Measurements from ENCODE around the gene DDX55.

DNA sequence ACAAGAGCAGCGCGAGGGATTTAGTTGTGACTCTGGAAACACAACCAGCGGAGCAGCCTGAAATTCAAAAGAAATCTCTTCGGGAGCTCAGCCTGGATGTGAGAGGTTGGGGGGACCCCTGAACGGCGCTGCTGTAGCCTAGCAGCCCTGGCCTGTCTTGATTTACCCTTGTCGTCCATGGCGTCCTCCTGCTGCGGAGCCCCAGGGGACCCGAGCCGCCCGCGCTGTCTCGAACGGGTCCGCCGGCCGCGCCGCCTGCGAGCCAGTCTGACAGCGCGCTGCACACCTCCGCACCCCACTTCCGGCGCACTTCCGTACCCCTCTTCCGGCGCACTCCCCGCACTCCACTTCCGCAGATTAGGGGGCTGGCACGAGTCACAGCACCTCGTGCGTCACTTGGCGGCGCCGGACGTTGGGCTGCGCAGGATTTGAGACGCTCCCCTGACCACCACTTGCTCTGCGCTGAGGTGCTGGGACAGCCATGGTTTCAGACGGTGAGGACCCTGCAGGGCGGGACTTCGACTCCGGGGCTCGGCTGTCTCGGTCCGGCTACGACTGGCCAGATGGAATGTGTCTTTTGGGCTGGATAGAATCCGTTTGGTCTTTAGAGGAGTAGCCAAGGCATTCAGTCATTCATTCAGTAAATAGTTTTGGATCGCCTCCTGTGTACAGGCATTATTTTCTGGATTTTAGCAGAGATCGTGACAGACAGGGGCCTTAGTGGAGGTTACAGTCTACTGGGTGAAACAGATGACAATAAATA, 31.7 kb downstream of the DDX55 start, which contains the start of the genes EIF2B1 and GTF2H3:
- TF ChIP-seq TOX (CRISPR knock-in tag; IDR thresholded peaks at IDR 0.05; ENCODE audit: borderline replicate concordance) (no peak), ZFP30 (CRISPR knock-in tag; IDR thresholded peaks at IDR 0.05) (no peak), ZNF8 (CRISPR knock-in tag; IDR thresholded peaks at IDR 0.05) (no peak), PPARA (CRISPR knock-in tag; IDR thresholded peaks at IDR 0.05; ENCODE audit: borderline replicate concordance) (no peak), ARNTL (CRISPR knock-in tag; IDR thresholded peaks at IDR 0.05; ENCODE audit: borderline replicate concordance, low read depth) (no peak), TCF4 (CRISPR knock-in tag; IDR thresholded peaks at IDR 0.05; ENCODE audit: borderline replicate concordance) (no peak), RARB (CRISPR knock-in tag; IDR thresholded peaks at IDR 0.05) (no peak), ESRRG (CRISPR knock-in tag; IDR thresholded peaks at IDR 0.05) (no peak)
- TF ChIP-seq, protein P1, sequence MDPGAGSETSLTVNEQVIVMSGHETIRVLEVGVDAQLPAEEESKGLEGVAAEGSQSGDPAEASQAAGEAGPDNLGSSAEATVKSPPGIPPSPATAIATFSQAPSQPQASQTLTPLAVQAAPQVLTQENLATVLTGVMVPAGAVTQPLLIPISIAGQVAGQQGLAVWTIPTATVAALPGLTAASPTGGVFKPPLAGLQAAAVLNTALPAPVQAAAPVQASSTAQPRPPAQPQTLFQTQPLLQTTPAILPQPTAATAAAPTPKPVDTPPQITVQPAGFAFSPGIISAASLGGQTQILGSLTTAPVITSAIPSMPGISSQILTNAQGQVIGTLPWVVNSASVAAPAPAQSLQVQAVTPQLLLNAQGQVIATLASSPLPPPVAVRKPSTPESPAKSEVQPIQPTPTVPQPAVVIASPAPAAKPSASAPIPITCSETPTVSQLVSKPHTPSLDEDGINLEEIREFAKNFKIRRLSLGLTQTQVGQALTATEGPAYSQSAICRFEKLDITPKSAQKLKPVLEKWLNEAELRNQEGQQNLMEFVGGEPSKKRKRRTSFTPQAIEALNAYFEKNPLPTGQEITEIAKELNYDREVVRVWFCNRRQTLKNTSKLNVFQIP (CRISPR knock-in tag; IDR thresholded peaks at IDR 0.05; ENCODE audit: borderline replicate concordance, low read depth) = no peak
- TF ChIP-seq, protein P2, sequence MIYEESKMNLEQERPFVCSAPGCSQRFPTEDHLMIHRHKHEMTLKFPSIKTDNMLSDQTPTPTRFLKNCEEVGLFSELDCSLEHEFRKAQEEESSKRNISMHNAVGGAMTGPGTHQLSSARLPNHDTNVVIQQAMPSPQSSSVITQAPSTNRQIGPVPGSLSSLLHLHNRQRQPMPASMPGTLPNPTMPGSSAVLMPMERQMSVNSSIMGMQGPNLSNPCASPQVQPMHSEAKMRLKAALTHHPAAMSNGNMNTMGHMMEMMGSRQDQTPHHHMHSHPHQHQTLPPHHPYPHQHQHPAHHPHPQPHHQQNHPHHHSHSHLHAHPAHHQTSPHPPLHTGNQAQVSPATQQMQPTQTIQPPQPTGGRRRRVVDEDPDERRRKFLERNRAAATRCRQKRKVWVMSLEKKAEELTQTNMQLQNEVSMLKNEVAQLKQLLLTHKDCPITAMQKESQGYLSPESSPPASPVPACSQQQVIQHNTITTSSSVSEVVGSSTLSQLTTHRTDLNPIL (CRISPR knock-in tag; IDR thresholded peaks at IDR 0.05; ENCODE audit: low read depth) = no peak
- TF ChIP-seq, protein P3, sequence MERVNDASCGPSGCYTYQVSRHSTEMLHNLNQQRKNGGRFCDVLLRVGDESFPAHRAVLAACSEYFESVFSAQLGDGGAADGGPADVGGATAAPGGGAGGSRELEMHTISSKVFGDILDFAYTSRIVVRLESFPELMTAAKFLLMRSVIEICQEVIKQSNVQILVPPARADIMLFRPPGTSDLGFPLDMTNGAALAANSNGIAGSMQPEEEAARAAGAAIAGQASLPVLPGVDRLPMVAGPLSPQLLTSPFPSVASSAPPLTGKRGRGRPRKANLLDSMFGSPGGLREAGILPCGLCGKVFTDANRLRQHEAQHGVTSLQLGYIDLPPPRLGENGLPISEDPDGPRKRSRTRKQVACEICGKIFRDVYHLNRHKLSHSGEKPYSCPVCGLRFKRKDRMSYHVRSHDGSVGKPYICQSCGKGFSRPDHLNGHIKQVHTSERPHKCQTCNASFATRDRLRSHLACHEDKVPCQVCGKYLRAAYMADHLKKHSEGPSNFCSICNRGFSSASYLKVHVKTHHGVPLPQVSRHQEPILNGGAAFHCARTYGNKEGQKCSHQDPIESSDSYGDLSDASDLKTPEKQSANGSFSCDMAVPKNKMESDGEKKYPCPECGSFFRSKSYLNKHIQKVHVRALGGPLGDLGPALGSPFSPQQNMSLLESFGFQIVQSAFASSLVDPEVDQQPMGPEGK (CRISPR knock-in tag; IDR thresholded peaks at IDR 0.05; ENCODE audit: borderline replicate concordance) = no peak
